Nephron (organoid): Measurements from ENCODE around the gene HCLS1.

Source experiments
- H3K27ac Mint-ChIP-seq, 3 experiments: 2 replicates each; pipeline ENCODE4 v1.8.0; 2020; ENCODE audit warnings: mixed read lengths in 3 of 3, mild to moderate bottlenecking in 2 of 3, moderate library complexity in 1 of 3
- H3K27me3 Mint-ChIP-seq: 2 replicates; pipeline ENCODE4 v1.8.0; 2021; ENCODE audit warnings: low read depth, mild to moderate bottlenecking, moderate library complexity, mixed read lengths
- H3K36me3 Mint-ChIP-seq: 2 replicates; pipeline ENCODE4 v1.8.0; 2020; ENCODE audit warnings: low read depth, mixed read lengths
- H3K4me1 Mint-ChIP-seq: 2 replicates; pipeline ENCODE4 v1.8.0; 2020; ENCODE audit warnings: mixed read lengths
- H3K4me3 Mint-ChIP-seq, 3 experiments: 2 replicates each; pipeline ENCODE4 v1.8.0; 2020; ENCODE audit warnings: mild to moderate bottlenecking in 3 of 3, mixed read lengths in 3 of 3, moderate library complexity in 2 of 3
- H3K9me3 Mint-ChIP-seq: 2 replicates; pipeline ENCODE4 v1.8.0; 2020; ENCODE audit warnings: mixed read lengths
- TF ChIP-seq, protein P1 (sequence below), 3 experiments: fragments of 200-600 bp; sonication (generic); IDR thresholded peaks; one replicate each; pipeline ENCODE4 v1.5.0; 2021; ENCODE audit warnings: antibody characterized with exemption in 3 of 3; ENCODE audit not compliant: unreplicated experiment in 3 of 3

Gene HCLS1

DNA sequence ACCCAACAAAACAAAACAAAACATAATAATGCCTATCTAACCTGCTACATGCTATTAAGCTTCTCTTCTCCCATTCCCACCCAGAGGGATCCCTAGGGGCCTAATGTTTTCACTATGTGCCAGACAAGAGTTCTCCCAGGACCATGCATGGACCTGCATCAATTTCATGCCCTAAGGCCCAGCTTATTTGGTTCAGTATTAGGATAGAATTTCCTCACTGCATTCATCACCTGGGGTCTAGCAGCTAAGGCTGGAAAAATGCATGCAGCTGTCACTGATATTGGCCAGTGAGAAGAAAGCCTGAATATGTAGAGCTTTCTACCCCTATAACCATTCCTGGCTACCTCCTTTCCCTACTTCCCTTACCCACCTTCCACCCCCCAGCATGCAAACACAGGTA lies 2.0 kb upstream of the HCLS1 start:
- Mint-ChIP-seq H3K4me3 (no peak overlapping the region), H3K36me3 (peaks cover 51% of the 10 kb centered on the region), H3K9me3 (no peaks in the 10 kb centered on the region), H3K27ac (no peak overlapping the region), H3K27me3 (no peaks in the 10 kb centered on the region), H3K4me1 (peaks cover 17% of the 10 kb centered on the region)
- TF ChIP-seq, protein P1, sequence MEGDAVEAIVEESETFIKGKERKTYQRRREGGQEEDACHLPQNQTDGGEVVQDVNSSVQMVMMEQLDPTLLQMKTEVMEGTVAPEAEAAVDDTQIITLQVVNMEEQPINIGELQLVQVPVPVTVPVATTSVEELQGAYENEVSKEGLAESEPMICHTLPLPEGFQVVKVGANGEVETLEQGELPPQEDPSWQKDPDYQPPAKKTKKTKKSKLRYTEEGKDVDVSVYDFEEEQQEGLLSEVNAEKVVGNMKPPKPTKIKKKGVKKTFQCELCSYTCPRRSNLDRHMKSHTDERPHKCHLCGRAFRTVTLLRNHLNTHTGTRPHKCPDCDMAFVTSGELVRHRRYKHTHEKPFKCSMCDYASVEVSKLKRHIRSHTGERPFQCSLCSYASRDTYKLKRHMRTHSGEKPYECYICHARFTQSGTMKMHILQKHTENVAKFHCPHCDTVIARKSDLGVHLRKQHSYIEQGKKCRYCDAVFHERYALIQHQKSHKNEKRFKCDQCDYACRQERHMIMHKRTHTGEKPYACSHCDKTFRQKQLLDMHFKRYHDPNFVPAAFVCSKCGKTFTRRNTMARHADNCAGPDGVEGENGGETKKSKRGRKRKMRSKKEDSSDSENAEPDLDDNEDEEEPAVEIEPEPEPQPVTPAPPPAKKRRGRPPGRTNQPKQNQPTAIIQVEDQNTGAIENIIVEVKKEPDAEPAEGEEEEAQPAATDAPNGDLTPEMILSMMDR (IDR thresholded peaks at IDR 0.05; ENCODE audit: unreplicated experiment in 3 of 3): no peak

- TF ChIP-seq, protein P1 (IDR thresholded peaks at IDR 0.05; ENCODE audit: unreplicated experiment in 3 of 3): no peak
- Mint-ChIP-seq H3K4me1 (peaks cover 17% of the 10 kb centered on the region), H3K27ac (no peak overlapping the region), H3K36me3 (peaks cover 39% of the 10 kb centered on the region), H3K9me3 (no peaks in the 10 kb centered on the region), H3K27me3 (no peaks in the 10 kb centered on the region), H3K4me3 (no peak overlapping the region)
Observed at GRCh38 chr3:121661376-121661775, 673 bp upstream of the HCLS1 start.

GRCh38 chr3:121659586-121659985 lies 1.1 kb downstream of the HCLS1 start:
- peaks cover 14% of the 10 kb centered on the region for H3K4me1 Mint-ChIP-seq
- no peak overlapping the region for H3K4me3 Mint-ChIP-seq
- no peaks in the 10 kb centered on the region for H3K27me3 Mint-ChIP-seq
- H3K36me3 Mint-ChIP-seq: peaks cover 25% of the 10 kb centered on the region
- H3K9me3 Mint-ChIP-seq: no peaks in the 10 kb centered on the region
- no peak overlapping the region for H3K27ac Mint-ChIP-seq
- TF ChIP-seq, protein P1 (IDR thresholded peaks at IDR 0.05; ENCODE audit: unreplicated experiment in 3 of 3): no peak

DNA sequence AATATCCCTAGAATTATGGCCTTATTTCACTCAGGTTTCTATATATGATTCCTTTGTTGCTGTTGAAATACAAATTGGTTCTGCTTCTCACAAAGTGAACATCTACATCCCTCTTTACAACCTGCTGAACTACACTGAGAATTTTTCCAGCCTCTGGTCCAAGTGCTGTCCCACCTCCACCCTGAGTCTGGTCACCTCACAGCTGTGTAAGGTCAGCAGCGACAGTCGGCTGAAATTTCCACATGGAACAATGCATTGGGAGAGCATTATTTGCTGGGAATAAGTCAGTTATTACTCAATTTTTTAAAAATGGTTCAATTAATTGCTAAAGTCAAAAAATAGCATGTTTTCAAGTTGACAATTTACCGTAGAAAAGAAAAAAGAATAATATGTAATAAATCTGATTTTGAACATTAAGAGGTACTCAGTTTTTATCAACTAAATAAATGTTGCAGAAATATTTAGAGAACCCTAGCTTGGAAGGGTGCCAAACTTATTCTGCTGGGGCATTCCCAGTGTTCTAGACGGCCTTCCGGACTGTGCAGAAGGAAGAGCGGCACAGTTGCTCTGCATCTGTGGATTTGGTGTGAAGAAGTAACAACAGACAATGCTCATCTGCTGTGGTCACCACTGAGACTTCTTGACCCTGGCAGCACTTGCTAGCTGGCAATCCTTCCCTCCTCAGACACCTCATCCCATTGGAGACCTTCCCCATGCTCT lies 1.8 kb downstream of the HCLS1 start:
- peaks cover 18% of the 10 kb centered on the region for H3K36me3 Mint-ChIP-seq
- TF ChIP-seq, protein P1 (IDR thresholded peaks at IDR 0.05; ENCODE audit: unreplicated experiment in 3 of 3): no peak
- no peaks in the 10 kb centered on the region for H3K27me3 Mint-ChIP-seq
- no peak overlapping the region for H3K27ac Mint-ChIP-seq
- no peak overlapping the region for H3K4me3 Mint-ChIP-seq
- no peaks in the 10 kb centered on the region for H3K9me3 Mint-ChIP-seq
- peaks cover 13% of the 10 kb centered on the region for H3K4me1 Mint-ChIP-seq

DNA sequence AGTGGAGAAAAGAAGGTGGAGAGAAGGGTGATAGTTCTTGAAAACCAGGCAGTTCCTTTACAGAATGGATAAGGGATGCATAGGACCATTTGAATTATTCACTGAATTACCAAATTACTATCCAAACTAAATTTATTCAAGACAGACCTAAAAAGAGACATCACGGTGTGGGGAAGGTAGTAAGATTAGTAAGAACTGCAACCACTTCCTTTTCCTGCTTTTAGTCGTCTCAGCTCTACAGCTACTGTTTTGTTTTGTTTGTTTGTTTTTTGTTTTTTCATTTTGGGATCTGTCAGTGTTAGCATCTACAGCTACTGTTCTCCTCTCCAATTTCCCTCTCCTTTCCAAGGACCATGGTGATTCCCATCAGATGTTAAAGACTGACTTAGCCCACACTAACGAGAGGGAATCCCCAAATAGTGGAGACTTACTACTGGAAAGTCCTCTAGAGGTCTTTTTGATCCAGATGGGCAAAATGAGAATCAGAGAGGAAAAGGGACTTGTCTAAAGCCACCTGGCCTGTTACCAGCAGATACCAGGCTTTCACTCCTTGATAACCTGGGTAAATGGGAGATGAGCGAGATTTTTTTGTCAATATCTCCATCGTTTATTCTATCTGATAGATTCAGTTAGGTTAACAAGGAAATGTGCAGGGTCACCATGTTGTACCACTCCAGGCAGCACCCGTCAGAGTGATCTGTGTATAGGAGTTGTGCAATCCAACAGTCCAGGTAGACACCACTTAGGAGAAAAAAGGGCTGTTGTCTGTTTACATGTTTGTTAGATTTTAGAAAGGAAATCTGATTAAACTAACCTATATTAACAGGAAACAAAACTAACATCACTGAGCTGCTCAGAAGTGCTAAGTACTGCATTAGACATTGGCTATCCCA lies 6.0 kb downstream of the HCLS1 start:
- H3K27me3 Mint-ChIP-seq: no peaks in the 10 kb centered on the region
- H3K36me3 Mint-ChIP-seq: no peaks in the 10 kb centered on the region
- H3K4me3 Mint-ChIP-seq: no peak overlapping the region
- H3K4me1 Mint-ChIP-seq: no peaks in the 10 kb centered on the region
- TF ChIP-seq, protein P1 (IDR thresholded peaks at IDR 0.05; ENCODE audit: unreplicated experiment in 3 of 3): no peak
- no peak overlapping the region for H3K27ac Mint-ChIP-seq
- H3K9me3 Mint-ChIP-seq: no peaks in the 10 kb centered on the region
